Upper lobe of left lung (tissue), 4 donors: ENCODE data around the gene NR1H4.

Source experiments
- EP300 ChIP-seq, 4 donors: sonication (generic); formaldehyde crosslinking; IDR thresholded peaks; one replicate each; pipeline ENCODE4 v1.5.1; 2017; ENCODE audit warnings: antibody characterized with exemption in 4 of 4, control low read depth in 2 of 4
- POLR2A ChIP-seq, 4 donors: fragments of 450-650 bp; IDR thresholded peaks; one replicate each; pipeline ENCODE4 v1.5.1; 2016 to 2017; ENCODE audit warnings: antibody characterized with exemption in 4 of 4, mild to moderate bottlenecking in 2 of 4
- POLR2AphosphoS5 ChIP-seq, 2 donors: sonication (generic); formaldehyde crosslinking; IDR thresholded peaks; one replicate each; pipeline ENCODE4 v1.5.1; 2017; ENCODE audit warnings: antibody characterized with exemption in 2 of 2
- TF ChIP-seq, protein P1 (sequence below), 6 experiments: fragments of 450-650 bp in 4 of 6; fragments of 200-600 bp in 2 of 6; sonication (generic) in 2 of 6; IDR thresholded peaks; one replicate each; pipeline ENCODE4 v1.5.1; 2016 to 2019; ENCODE audit warnings: antibody characterized with exemption in 6 of 6

- TF ChIP-seq, protein P1, sequence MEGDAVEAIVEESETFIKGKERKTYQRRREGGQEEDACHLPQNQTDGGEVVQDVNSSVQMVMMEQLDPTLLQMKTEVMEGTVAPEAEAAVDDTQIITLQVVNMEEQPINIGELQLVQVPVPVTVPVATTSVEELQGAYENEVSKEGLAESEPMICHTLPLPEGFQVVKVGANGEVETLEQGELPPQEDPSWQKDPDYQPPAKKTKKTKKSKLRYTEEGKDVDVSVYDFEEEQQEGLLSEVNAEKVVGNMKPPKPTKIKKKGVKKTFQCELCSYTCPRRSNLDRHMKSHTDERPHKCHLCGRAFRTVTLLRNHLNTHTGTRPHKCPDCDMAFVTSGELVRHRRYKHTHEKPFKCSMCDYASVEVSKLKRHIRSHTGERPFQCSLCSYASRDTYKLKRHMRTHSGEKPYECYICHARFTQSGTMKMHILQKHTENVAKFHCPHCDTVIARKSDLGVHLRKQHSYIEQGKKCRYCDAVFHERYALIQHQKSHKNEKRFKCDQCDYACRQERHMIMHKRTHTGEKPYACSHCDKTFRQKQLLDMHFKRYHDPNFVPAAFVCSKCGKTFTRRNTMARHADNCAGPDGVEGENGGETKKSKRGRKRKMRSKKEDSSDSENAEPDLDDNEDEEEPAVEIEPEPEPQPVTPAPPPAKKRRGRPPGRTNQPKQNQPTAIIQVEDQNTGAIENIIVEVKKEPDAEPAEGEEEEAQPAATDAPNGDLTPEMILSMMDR (IDR thresholded peaks at IDR 0.05) = no peak
- no peak for TF ChIP-seq POLR2A (IDR thresholded peaks at IDR 0.05)
- no peak for TF ChIP-seq EP300 (IDR thresholded peaks at IDR 0.05)
- no peak for TF ChIP-seq POLR2AphosphoS5 (IDR thresholded peaks at IDR 0.05)
Measured at GRCh38 chr12:100463661-100464060, 10.0 kb upstream of the NR1H4 start.
